ENCODE data around the gene TMEM115.

Gene TMEM115

GRCh38 chr3:50358355-50358910, 888 bp downstream of the TMEM115 start:
- TF ChIP-seq, protein P1, sequence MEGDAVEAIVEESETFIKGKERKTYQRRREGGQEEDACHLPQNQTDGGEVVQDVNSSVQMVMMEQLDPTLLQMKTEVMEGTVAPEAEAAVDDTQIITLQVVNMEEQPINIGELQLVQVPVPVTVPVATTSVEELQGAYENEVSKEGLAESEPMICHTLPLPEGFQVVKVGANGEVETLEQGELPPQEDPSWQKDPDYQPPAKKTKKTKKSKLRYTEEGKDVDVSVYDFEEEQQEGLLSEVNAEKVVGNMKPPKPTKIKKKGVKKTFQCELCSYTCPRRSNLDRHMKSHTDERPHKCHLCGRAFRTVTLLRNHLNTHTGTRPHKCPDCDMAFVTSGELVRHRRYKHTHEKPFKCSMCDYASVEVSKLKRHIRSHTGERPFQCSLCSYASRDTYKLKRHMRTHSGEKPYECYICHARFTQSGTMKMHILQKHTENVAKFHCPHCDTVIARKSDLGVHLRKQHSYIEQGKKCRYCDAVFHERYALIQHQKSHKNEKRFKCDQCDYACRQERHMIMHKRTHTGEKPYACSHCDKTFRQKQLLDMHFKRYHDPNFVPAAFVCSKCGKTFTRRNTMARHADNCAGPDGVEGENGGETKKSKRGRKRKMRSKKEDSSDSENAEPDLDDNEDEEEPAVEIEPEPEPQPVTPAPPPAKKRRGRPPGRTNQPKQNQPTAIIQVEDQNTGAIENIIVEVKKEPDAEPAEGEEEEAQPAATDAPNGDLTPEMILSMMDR (IDR thresholded peaks at IDR 0.05; ENCODE audit: low read depth, low read length, missing control alignments), result no peak
- no peak for DNase-seq (ENCODE audit: low read depth)
- peak overlapping the region; percentile 70 for H3K4me3 ChIP-seq (ENCODE audit: low read depth, low read length)

GRCh38 chr3:50357481-50357880, 1.8 kb downstream of the TMEM115 start:
- no peak for DNase-seq (ENCODE audit: low read depth)
- H3K4me3 ChIP-seq (ENCODE audit: low read depth, low read length), result peak overlapping the region; percentile 70
- TF ChIP-seq, protein P1 (IDR thresholded peaks at IDR 0.05; ENCODE audit: low read depth, low read length, missing control alignments), result no peak

DNA sequence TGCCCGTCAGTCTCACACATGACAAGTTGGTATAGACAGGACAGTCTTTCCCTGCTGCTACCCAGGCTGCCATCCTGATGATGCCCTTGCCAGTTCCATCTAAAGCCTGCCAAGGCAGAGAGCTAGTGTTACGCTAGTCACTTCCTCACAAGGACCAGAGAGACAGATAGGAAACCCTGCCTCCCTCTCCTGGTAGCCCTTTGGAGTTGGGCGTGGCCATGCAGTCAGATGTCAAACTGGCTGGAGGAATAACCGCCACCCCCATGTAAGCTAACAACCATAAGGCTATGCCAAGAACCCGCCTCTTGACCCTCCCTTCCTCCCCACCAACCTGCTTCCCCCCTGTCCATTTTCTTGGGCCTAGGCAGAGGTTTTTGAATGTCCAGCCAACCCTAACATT, 2.8 kb downstream of the TMEM115 start:
- TF ChIP-seq, protein P1 (IDR thresholded peaks at IDR 0.05; ENCODE audit: low read depth, low read length, missing control alignments), result no peak
- no peak for DNase-seq (ENCODE audit: low read depth)
- no peak overlapping the region; the same call in 1 of the 2 replicates for H3K4me3 ChIP-seq (ENCODE audit: low read depth, low read length)

DNA sequence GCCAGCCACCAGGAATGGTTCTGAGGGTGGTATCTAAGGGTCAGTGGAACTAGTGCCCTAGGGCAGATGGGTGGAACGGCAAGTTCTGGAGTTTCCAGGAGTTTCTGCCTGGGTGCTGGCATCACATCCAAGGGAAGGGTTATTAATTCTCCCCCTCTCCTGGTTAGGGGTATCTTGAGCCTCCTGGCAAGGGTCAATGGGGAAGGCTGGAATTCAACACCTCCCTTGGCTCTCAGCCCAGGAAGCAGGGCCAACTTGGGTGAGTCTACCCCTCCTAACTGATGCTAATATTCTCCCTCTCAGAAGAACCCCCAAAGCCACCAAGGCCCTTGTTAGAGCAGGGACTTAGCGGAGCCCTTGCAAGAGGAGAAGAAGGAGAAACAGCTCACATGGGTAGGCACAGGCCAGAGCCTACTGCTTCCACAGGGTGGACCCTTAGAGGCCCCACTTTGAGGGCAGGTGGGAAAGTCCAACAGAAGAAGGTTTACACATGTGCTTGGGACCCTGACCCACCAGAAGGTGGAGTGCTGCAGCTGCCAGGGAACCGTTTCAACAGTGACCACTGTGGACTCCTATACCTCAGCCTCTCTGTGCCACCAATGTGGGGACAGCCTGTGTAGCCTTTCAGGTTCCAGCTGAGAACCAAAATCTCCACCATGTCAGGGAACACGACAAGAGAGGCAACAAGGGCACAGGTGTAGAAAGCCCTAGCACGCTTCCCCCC, 3.3 kb downstream of the TMEM115 start:
- TF ChIP-seq, protein P1 (IDR thresholded peaks at IDR 0.05; ENCODE audit: low read depth, low read length, missing control alignments), result no peak
- no peak for DNase-seq (ENCODE audit: low read depth)
- no peak overlapping the region for H3K4me3 ChIP-seq (ENCODE audit: low read depth, low read length)

- no peak overlapping the region for H3K4me3 ChIP-seq (ENCODE audit: low read depth, low read length)
- no peak for DNase-seq (ENCODE audit: low read depth)
- TF ChIP-seq, protein P1 (IDR thresholded peaks at IDR 0.05; ENCODE audit: low read depth, low read length, missing control alignments), result no peak
Observed at GRCh38 chr3:50354850-50355249, 4.5 kb downstream of the TMEM115 start.

DNA sequence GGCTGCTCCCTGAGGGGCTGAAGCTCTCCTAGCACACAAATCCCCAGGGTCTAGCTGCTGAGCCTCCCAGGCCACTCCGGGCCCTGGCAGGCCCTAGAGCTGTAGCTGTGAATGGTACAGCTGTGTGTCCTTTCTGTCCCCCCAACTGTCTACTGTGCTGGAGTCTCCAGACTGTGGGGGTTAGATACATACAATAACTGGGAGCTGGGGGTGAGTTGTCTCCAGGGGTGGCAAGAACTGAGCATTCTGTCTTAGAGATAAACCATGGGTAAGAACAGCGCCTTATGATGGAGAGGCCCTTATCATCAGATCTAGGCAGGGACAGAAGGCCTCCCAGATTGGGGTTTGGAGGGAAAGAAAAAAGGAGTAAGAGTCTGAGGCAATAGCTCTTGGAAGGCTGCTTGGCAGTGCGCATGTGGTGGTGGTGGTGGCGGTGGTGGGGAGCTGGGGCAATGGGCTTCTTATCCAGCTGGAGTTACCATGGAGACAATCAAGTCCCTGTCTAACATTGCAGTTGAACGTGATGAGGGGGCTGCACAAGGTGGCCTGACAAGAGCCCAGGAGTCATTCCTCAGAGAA, 5.0 kb downstream of the TMEM115 start:
- H3K4me3 ChIP-seq (ENCODE audit: low read depth, low read length), result no peak overlapping the region
- no peak for DNase-seq (ENCODE audit: low read depth)
- TF ChIP-seq, protein P1 (IDR thresholded peaks at IDR 0.05; ENCODE audit: low read depth, low read length, missing control alignments), result no peak

Data from GM12864 (cell line).